A673 (cell line): Measurements from ENCODE around the gene TARS3.

ENCODE experiments used
- EZH2 ChIP-seq: fragments of 200-600 bp; sonication (generic); IDR thresholded peaks from 2 replicates; pipeline ENCODE4 v1.6.1; 2017; ENCODE audit warnings: borderline replicate concordance, low read depth, mild to moderate bottlenecking, mixed read lengths, antibody characterized with exemption, low read length; ENCODE audit not compliant: poor library complexity, severe bottlenecking
- TF ChIP-seq, protein P1 (sequence below): fragments of 300-800, 200-600 bp; sonication (generic); conservative IDR thresholded peaks from 2 replicates; pipeline ENCODE4 v1.5.1; 2017; ENCODE audit warnings: low read depth, mild to moderate bottlenecking, antibody characterized with exemption, low read length, moderate library complexity, mixed read lengths

GRCh38 chr15:101702077-101702476 is 22.2 kb downstream of the TARS3 start:
- TF ChIP-seq, protein P1, sequence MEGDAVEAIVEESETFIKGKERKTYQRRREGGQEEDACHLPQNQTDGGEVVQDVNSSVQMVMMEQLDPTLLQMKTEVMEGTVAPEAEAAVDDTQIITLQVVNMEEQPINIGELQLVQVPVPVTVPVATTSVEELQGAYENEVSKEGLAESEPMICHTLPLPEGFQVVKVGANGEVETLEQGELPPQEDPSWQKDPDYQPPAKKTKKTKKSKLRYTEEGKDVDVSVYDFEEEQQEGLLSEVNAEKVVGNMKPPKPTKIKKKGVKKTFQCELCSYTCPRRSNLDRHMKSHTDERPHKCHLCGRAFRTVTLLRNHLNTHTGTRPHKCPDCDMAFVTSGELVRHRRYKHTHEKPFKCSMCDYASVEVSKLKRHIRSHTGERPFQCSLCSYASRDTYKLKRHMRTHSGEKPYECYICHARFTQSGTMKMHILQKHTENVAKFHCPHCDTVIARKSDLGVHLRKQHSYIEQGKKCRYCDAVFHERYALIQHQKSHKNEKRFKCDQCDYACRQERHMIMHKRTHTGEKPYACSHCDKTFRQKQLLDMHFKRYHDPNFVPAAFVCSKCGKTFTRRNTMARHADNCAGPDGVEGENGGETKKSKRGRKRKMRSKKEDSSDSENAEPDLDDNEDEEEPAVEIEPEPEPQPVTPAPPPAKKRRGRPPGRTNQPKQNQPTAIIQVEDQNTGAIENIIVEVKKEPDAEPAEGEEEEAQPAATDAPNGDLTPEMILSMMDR = no peak
- no peak for TF ChIP-seq EZH2
